ENCODE measurements around the gene SATB2. TPM values are rescaled to one million over a fixed set of nuclear protein-coding genes. Genes with fewer than 3 reads are reported as not detected.

SATB2 gene
- total RNA-seq, 2 donors from 2014 or later = 219 to 240 TPM

DNA sequence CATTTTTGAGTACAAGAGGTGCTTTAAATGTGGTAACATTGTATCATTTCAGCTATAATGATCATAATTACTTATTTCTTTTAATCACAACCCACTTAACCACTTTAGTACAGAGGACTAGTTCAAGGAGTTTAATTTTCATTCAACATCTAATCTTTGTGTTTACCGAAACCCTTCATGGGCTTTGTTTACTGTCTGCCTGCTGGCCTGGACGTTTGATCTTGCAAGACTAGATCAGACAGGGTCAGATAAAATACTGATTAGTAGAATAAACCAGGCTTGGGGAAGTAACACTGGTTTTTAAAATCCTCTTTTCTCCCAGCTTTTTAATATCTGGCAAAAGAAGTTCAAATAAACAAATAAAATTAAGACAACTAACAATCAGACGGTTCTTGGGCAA, 93.6 kb downstream of the SATB2 start:
- intact Hi-C loops (cut with DNase I, micrococcal nuclease) = no loop called here
- DNase-seq = no peak
- ATAC-seq = no peak

DNA sequence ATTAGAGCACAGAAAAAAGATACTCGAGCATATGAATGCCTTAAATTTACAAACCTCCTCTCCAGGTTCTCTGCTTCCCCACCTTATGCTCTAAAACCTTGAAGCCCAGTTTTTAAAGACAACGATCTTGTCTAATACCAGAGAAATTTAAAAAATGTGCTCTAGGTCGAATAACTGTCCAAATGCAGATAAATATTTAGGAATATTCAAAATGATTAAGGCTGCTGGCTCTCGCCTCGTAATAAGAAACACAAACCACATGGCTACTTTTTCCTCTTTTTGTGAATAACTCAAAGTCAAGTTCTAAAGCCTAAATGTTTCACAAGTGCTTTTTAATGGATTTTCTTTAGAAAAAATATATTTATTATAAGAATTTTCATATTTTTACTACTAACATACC, 101.3 kb downstream of the SATB2 start:
- intact Hi-C loops (cut with DNase I, micrococcal nuclease) = no loop called here
- DNase-seq = no peak
- no peak for ATAC-seq

DNA sequence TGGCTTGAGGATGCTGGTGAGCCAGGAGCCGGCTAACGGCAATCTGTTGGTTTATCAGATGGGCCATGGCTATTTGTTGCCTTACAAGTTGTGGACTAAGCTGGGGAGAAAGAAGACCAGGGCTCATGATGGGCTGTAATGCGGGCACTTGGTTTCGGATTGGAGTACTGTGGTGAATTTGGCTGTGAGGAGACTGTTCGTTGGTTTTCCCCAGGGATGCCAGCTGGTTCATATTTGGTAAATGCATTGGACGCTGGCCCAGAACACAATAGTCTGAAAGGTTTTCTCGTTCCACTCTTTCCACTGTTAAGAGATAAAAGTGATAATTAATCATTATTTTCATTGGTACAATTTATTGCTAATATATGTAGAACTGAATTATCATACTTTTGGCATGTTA, 108.9 kb downstream of the SATB2 start:
- ATAC-seq = no peak
- DNase-seq = no peak
- intact Hi-C loops (cut with DNase I, micrococcal nuclease) = no loop called here

DNA sequence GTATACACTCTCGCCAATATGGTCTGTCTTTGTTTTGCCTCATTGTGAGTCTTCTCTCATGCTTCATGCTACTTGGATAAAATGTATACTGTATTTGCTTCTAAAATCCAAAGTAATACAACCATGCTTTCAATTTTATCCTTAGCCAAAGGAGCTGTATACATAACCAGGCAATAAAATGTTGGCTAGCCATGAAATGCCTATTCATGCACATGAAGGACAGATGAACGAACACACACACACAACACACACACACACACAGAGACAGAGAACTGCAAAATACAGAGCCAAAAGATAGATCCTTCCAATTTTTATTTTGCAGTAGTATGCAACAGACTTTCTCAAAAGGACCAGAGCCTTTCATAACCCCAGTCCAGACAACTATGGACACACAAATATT, 113.7 kb downstream of the SATB2 start:
- DNase-seq = no peak
- ATAC-seq = peak; percentile 57
- intact Hi-C loops (cut with DNase I, micrococcal nuclease) = no loop called here

DNA sequence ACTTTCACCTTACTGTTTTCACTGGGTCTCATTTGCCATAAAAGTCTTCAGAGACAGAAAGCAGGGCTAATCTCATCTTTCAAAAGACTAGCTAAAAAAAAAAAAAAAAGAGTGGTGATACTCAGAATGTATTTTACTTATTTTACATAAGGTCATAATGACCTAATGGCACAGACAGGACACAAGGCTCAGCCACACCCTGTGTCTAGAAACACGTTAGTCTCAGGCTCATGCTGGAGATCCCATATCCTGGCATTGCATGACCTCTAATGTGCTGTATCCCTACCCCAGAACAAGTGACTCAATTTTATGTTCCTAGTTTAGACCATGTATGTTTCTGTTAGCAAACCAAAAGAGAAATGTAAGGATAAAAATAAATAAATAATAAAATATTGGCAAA, 115.4 kb downstream of the SATB2 start:
- ATAC-seq (no peak), DNase-seq (no peak)
- intact Hi-C loops (cut with DNase I, micrococcal nuclease) = no loop called here

DNA sequence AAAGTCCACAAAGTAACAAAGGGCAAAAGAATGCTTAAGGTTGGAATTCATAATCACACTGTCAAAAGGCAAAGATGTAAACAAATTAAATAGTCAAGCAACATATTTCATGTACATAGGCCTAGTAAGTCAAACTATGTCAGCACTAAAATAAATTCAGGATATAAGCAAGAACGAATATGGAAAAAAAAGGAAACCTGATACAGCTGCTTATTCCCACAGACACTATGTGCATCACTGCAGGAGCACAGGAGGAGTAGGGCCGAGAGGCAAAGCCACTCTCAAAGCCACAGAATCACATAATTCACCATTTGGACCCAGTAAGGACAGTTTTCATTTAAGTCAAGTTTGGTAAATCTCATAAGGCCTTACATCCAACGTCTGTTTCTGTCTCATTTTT, 116.6 kb downstream of the SATB2 start:
- intact Hi-C loops (cut with DNase I, micrococcal nuclease) = no loop called here
- DNase-seq (no peak), ATAC-seq (no peak)

DNA sequence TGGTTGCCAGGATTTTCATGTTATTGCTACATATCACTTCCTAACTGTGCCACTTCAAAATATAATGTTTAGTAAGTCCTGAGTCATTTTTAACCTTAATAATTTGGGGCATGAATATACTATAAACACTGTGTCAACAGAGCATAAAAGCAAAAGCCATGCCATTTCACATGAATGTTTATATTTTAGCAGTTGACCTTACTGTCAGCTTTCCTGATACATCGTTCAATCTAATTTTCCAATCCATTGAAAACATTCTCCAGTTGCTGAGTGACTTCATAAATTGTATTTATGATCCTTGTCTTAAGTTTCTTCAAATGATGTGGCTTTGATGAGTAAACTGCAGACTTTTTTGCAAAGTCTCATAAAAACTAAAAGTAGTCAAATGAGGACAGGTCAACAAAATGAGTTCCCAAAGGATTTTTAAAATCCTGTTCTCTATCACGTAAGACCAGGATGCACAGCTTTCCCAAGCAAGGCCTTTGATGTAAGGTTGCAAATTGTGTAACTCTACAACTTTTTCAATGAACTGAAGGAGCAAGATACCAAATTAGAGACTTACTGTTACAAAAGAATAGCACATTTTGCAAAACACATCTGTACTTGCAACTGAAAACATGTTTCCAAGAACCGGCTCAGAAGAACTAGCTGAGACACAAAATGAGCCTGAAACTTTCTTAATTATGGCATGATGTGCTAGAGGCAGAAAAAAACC, 117.7 kb downstream of the SATB2 start:
- intact Hi-C loops (cut with DNase I, micrococcal nuclease) = no loop called here
- DNase-seq = no peak
- ATAC-seq = no peak

DNA sequence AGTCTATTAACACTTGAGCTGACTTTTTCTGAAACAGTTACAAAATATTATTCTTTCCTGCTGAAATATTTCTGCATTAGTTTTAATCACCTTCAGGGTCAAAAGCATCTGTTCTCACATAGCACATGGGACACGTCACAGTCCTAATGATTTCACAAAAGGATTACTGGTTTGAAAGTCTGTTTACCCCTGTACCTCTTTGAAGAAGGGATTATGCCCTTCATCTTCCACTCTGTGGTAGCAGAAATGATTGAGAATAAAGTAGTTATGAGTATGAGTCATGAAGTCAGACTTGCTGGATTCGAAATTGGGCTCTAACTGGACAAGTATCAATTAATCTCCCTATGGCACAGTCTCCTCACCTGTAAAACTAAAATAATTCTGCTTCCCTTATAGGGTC, 121.2 kb downstream of the SATB2 start:
- ATAC-seq (no peak), DNase-seq (no peak)
- intact Hi-C loops (cut with DNase I, micrococcal nuclease) = no loop called here

DNA sequence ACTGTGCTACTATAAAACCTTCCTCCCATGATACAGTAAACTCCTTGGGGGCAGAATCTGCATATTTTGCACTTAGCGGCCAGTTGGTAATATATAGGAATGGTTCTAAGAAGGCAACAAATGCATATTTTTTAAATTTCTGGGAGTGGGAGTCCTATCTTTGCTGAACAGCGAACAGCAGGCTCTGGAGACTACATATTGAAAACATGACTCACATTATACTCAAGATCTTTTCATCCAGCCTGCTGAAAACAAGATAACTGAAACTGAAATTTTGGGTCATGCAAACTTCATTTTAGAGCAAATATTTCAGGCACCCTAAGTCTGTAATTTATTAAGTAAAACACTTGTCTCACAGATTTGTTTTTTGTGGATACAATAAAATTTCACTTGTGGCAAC, 122.2 kb downstream of the SATB2 start:
- DNase-seq = no peak
- intact Hi-C loops (cut with DNase I, micrococcal nuclease) = no loop called here
- ATAC-seq = no peak

DNA sequence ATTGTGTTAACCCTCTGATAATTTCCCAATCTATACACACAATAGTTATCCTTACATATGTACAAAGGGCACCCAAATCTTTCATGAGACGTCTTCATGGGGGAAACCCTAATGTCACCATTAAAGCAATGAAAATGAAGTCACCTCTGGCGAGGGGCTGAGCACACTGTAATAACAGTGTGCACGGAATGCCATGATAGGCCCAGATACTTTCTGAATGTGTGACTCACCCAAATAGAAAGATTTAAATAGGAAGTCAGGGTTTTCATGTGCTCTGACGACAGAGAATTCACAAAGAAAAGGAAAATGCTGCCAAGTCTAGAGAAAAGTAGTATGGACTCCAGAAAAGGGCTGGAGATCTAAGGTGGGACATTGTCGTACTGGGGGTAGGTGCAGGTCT, 128.3 kb downstream of the SATB2 start:
- DNase-seq (no peak), ATAC-seq (no peak)
- intact Hi-C loops (cut with DNase I, micrococcal nuclease) = no loop called here

DNA sequence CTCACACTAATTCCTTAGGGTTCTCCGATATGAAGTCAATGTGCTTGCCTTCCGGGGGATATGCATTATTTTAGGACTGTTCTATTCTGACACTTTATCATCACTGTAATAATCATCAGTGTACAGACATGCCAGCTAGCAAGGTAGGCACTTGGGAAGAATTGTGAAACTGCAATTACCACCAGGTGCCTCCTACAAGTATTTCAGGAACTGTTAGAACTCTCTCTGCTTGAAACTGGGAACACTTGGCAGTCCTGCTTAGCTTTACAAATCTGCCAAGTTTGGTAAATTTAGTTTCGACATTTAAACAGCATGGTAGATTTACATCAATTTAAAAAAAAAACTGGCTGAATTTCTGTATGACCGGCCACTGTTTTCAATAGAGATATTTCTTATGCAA, 128.7 kb downstream of the SATB2 start:
- ATAC-seq (no peak), DNase-seq (no peak)
- intact Hi-C loops (cut with DNase I, micrococcal nuclease) = no loop called here

DNA sequence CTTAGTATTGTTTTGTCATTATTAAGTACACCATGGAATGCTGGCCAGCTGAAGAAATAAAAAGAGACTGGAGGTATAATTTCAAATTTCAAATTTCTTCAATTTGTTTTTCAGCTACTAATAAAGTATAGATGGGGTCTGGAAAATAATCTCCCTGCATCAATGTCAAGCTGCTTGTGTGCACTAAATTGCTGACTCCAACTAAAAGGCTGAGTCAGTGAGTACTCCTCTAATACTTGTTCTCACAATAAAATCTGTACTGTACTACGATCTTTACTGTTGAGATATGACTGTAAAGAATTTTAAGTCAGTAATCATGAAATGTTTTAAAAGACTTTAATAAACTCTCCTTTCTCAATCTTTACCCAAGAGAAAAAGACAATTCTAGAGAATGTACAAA, 131.9 kb downstream of the SATB2 start:
- DNase-seq = no peak
- intact Hi-C loops (cut with DNase I, micrococcal nuclease) = no loop called here
- no peak for ATAC-seq

DNA sequence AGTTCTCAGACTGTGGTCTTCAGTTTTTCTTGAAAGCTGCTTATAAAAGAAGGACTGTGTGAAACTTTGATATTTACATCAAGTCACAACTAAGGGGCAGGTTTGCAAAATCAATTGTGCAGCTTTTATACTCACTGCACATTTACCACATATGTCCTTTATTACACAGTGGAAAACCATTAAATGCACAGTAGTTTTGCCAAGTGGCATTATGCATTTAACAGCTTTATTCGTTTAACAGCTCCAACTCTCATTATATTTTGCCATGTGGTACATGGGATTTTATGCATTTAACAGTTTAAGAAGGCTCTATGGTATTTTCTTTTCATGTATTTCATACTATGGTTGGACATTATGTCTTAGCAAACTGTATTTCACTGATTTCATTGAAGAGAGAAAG, 135.6 kb downstream of the SATB2 start:
- ATAC-seq (no peak), DNase-seq (no peak)
- intact Hi-C loops (cut with DNase I, micrococcal nuclease) = no loop called here

DNA sequence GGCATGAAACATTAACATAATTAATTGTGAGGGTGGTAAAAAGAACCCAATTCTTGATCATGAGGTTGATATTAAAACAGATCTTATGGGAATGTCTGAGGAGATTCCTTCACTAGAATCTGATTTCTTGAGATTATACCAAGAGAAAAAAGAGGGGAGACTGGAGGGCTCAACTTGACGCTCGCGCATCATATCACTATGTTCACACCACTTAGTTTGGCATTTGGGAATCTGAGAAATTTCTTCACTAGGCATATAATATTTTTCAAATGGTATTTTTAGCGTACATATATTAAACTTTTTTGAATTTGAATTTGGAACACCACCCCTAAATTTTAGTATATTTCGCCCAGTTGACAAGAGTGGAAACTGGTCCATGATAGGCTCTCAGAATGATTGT, 140.1 kb downstream of the SATB2 start:
- DNase-seq = no peak
- intact Hi-C loops (cut with DNase I, micrococcal nuclease) = no loop called here
- ATAC-seq = no peak

DNA sequence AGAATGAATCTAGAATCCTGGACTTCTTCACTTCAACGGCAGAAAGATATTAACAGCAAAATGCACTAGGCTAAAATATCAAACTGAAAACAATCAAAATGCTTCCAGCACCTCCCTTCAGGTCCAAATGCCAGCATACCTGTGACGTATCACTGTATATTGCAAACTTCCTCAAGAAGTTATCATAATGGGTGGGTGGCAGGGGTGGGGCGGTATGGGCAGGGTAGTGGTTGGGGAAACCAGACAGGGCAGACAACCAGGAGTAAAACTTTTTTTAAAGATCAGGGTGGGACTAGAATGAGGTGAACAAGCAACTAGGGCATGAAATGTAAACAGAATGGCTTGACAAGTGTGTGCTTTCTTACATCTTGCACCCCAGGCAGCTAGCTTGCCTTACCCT, 140.9 kb downstream of the SATB2 start:
- DNase-seq (peak; percentile 57 to 67), ATAC-seq (peak; percentile 81)
- intact Hi-C loops (cut with DNase I, micrococcal nuclease) = no loop called here

DNA sequence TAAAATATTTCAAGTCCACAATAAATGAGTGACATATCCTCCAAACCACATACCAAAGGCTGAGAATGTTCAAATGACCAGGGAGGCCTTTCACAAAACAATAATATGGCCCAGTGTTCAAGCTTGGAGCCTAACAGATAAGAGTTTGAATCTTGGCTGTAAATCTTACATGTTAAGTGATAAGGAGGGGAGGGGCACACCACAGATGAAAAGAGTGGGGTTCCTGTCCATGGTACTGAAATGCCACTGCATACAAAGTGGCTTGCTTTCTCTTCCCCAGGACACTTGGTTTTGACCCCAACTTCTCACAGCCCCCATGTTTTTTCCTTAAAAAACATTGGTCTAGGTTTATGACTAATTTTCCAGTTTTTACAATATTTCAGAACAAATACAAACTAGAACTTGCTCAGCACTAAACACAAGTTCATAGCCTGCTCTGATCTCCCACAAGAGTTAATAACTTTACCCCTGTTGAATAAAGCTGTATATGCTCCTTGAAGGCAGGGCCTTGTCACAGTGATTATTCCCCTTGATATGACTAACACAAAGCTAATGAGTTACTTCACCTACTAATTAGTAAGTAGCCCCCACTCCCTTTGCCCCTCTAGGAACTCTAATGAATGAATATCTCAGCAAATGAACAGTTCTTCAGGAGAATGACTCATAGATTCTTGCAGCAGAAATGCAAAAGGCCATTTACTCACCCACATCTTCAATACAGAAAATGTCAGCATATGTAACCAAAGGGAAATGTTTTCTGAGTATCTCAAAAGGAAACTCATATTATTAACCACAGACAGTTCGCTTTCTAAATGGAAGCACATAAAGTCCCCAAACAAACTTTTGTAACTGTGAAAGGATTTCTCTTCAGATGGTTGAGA, 142.2 kb downstream of the SATB2 start:
- DNase-seq (no peak), ATAC-seq (peak; percentile 45)
- intact Hi-C loops (cut with DNase I, micrococcal nuclease) = no loop called here

DNA sequence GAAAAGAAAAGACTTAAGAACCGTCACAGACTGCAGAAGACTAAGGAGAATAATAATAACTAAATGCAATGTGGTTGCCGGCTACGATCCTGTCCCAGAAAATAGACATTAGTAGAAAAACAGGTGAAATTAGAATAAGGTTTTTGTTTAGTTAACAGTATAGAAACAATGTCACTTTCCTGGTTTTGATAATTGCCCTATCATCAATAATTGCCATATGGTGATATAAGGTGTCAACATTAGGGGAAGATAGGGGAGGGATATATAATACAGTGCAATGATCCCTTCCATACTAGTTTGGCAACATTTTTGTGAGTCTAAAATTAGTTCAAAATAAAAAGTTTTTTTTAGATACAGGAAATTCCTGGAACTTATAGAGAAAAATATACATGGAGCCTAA, 144.8 kb downstream of the SATB2 start:
- intact Hi-C loops (cut with DNase I, micrococcal nuclease) = no loop called here
- no peak for DNase-seq
- no peak for ATAC-seq

DNA sequence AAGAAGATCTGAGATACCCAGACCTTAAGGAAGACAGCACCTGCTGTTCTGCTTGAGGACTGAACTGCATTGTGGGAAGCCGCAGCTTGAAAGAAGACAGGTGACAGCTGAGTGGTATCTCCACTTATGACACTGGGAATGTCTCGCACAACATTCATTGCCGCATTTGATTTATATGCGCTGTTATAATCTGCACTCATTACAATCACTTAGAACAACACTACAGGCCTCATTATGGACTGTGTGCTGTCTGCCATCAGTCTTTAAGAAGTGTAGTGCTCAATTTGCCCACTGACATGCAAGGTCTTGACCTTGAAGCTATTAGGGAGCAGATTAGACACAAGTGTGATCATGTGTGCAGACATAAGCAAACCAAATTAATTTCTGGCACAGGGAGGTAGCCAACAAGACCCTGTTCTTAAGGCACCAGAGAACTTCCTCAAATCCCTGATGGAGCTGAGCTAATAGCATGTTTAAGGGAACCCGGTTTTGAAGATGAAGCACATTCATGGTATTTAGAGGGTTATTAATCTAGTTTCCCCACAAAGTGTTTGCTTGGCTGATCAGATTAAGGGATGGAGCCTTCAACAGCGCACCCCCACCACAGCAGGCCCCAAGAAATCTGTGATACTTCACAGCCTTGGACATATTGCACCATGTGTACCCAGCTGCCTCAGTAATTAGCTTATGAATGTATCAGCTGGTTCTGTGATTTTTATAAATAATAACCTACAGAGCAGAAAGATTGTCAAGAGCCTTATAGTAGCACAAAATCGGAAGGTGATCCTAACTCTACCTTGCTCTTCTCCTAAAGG, 146.8 kb downstream of the SATB2 start:
- DNase-seq (no peak), ATAC-seq (no peak)
- intact Hi-C loops (cut with DNase I, micrococcal nuclease) = no loop called here

DNA sequence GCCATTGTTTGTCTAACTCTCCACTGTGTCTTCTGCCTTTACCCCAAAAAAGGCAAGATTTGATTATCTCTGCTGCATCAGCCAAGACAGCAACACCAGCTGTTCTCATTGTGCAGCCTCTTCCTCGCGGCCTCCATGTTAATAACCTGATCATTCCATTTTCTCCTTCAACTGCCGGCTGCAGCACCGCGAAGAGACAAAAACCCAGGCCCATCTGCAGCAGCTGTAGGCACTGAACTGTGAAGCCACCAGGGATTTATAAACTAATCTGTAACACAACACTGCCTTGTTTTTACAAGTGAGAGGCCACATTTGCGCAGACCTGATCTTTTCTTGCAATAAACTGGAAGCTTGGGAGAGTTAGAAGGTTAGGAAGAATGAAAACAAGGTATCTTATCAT, 147.8 kb downstream of the SATB2 start:
- intact Hi-C loops (cut with DNase I, micrococcal nuclease) = no loop called here
- ATAC-seq (no peak), DNase-seq (no peak)

DNA sequence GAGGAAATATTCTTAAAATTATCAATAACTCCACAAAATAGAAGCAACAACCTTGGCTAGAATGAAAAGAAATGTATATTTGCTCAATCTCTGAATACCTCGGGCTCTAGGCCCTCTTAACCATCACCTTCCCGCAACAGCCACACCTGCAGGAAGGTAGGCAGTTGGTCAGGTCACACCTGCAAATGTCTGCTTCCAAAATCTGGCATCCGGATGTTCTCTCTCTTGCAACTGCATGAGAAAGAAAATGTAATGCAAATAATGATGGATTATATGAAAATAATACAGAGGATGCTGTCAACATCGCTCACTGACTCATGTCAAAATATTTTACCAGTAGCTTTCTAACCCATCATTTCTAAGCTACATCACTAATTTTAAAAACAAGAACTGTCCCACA, 148.3 kb downstream of the SATB2 start:
- no peak for ATAC-seq
- no peak for DNase-seq
- intact Hi-C loops (cut with DNase I, micrococcal nuclease) = no loop called here

Data from left colon (tissue), 2 donors.